GM12873 (cell line): ENCODE data around the gene POPDC2.

ENCODE experiments used
- CTCF ChIP-seq: IDR thresholded peaks from 2 replicates; pipeline ENCODE4 v1.5.1; 2012; ENCODE audit warnings: low read depth, mild to moderate bottlenecking, moderate library complexity, low read length, control low read depth; ENCODE audit not compliant: insufficient read depth; ENCODE audit errors: missing control alignments

POPDC2 gene

GRCh38 chr3:119665954-119666559 is 5.7 kb upstream of the POPDC2 start:
- TF ChIP-seq CTCF, result no peak

GRCh38 chr3:119664850-119665379 is 4.5 kb upstream of the POPDC2 start:
- TF ChIP-seq CTCF, result no peak

- TF ChIP-seq CTCF, result no peak
Observed at GRCh38 chr3:119664370-119664769, 4.0 kb upstream of the POPDC2 start.

GRCh38 chr3:119663885-119664284 is 3.5 kb upstream of the POPDC2 start:
- TF ChIP-seq CTCF, result no peak

GRCh38 chr3:119662604-119663373 is 2.4 kb upstream of the POPDC2 start:
- TF ChIP-seq CTCF, result peak; percentile 37

GRCh38 chr3:119659606-119660291 is 640 bp downstream of the POPDC2 start:
- no peak for TF ChIP-seq CTCF

GRCh38 chr3:119658994-119659393 is 1.4 kb downstream of the POPDC2 start:
- no peak for TF ChIP-seq CTCF
